RWPE2 (cell line): ENCODE results near the gene SLC26A4.
"Not testable (repeated sequence)": the region's sequence is repeated elsewhere in the genome, so short reads cannot be mapped to it uniquely, and the experiment has no call there.

Experiments used
- ATAC-seq: fragments of 200-7000 bp; cut with Tn5 transposase; 3 replicates; pipeline ENCODE4 v1.9.1; 2021; ENCODE audit warnings: low read depth
- DNase-seq: peaks from one replicate; pipeline ENCODE4 v3.0.0-alpha.2; 2020; ENCODE audit warnings: low spot score
- H3K27ac ChIP-seq: fragments of 450-650 bp; 2 replicates; pipeline ENCODE4 v1.5.1; 2017; ENCODE audit warnings: mild to moderate bottlenecking; ENCODE audit not compliant: poor library complexity, severe bottlenecking
- H3K27me3 ChIP-seq: fragments of 250-450 bp; sonication (Bioruptor Pico); 2 replicates; pipeline ENCODE4 v1.5.1; 2021; ENCODE audit warnings: mild to moderate bottlenecking, moderate library complexity; ENCODE audit not compliant: insufficient read depth, poor library complexity, severe bottlenecking
- H3K36me3 ChIP-seq: fragments of 250-450 bp; sonication (Bioruptor Pico); 2 replicates; pipeline ENCODE4 v1.5.1; 2020; ENCODE audit warnings: low read depth, mild to moderate bottlenecking, moderate library complexity
- H3K4me1 ChIP-seq: fragments of 250-450 bp; sonication (Bioruptor Pico); 2 replicates; pipeline ENCODE4 v1.5.1; 2021; ENCODE audit warnings: mild to moderate bottlenecking, moderate library complexity; ENCODE audit not compliant: insufficient read depth, poor library complexity, severe bottlenecking
- H3K4me3 ChIP-seq: fragments of 250-450 bp; sonication (Bioruptor Pico); 2 replicates; pipeline ENCODE4 v1.5.1; 2021; ENCODE audit warnings: mild to moderate bottlenecking, moderate library complexity; ENCODE audit not compliant: severe bottlenecking
- H3K9me3 ChIP-seq: fragments of 250-450 bp; sonication (Bioruptor Pico); 2 replicates; pipeline ENCODE4 v1.5.1; 2021; ENCODE audit warnings: mild to moderate bottlenecking, moderate library complexity; ENCODE audit not compliant: severe bottlenecking
- TF ChIP-seq, protein P1 (sequence below): fragments of 450-650 bp; IDR thresholded peaks from one replicate; pipeline ENCODE4 v1.5.1; 2017; ENCODE audit warnings: mild to moderate bottlenecking, moderate library complexity; ENCODE audit not compliant: poor library complexity, severe bottlenecking

SLC26A4 gene

DNA sequence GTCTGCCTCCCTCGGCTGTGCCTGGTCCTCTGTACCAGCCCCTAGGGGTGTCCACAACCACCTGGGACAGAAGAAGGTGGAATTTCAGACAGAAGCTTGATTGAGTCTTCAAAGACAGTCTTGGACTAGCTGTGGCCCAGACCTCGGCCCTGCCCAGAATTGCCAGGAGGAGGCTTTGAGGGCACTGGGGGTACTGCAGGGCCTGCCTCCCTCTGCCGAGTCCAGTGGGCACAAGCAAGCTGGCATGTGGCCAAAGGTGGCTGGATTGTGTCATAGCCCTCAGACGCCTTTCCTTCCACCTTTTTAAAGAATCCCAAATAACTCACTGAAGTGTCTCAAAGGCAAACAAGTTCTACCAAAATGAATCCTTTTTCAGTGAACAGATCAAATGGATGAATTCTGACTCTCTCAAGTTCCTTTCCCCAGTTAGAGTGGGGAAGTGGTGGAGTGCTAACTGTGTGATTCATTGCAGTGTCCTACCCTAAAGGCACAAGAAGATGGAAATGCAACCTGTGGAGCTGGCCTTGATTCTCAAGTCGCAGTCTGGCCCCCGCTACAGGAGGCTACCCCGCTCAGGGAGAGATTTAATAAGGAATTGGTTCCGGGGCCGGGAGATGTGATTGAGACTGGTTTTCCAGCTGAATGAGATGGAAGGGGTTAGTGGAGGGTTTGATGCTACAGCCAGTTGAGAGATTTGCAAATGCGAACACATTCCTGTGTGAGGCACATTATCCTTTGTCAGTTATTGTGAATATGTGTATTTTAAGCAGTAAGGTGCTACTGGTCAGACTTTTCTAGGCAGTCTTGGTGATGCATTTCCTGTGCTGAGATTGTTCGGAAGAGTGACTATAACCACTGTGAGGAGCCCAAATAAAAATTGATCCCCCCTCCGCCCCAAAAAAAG, 28.8 kb upstream of the SLC26A4 start:
- H3K4me3 ChIP-seq, result no peak overlapping the region
- no peak overlapping the region for H3K27ac ChIP-seq
- DNase-seq (no peak), ATAC-seq (no peak)
- H3K4me1 ChIP-seq, result no peaks in the 10 kb centered on the region
- no peaks in the 10 kb centered on the region for H3K27me3 ChIP-seq
- H3K9me3 ChIP-seq, result no peaks in the 10 kb centered on the region
- no peaks in the 10 kb centered on the region for H3K36me3 ChIP-seq
- TF ChIP-seq, protein P1, sequence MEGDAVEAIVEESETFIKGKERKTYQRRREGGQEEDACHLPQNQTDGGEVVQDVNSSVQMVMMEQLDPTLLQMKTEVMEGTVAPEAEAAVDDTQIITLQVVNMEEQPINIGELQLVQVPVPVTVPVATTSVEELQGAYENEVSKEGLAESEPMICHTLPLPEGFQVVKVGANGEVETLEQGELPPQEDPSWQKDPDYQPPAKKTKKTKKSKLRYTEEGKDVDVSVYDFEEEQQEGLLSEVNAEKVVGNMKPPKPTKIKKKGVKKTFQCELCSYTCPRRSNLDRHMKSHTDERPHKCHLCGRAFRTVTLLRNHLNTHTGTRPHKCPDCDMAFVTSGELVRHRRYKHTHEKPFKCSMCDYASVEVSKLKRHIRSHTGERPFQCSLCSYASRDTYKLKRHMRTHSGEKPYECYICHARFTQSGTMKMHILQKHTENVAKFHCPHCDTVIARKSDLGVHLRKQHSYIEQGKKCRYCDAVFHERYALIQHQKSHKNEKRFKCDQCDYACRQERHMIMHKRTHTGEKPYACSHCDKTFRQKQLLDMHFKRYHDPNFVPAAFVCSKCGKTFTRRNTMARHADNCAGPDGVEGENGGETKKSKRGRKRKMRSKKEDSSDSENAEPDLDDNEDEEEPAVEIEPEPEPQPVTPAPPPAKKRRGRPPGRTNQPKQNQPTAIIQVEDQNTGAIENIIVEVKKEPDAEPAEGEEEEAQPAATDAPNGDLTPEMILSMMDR, result no peak

DNA sequence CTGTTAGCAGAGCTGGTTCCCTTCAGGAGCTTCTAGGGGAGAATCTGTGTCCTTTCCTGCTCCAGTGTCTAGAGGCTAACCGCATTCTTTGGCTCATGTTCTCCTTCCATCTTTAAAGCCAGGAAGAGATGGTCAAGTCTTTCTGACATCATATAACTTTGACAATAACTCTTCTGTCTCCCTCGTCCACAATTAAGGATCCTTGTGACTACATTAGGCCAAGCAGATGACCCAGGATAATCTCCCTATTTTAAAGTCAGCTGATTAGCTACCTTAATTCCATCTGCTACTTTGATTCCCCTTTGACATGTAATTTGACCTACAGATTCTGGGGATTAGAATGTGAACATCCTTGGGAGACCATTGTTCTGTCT, 28.1 kb upstream of the SLC26A4 start:
- H3K27ac ChIP-seq, result no peak overlapping the region
- H3K4me3 ChIP-seq, result no peak overlapping the region
- ATAC-seq, result no peak
- no peaks in the 10 kb centered on the region for H3K4me1 ChIP-seq
- no peak for DNase-seq
- TF ChIP-seq, protein P1, result no peak
- no peaks in the 10 kb centered on the region for H3K36me3 ChIP-seq
- no peaks in the 10 kb centered on the region for H3K27me3 ChIP-seq
- H3K9me3 ChIP-seq, result no peaks in the 10 kb centered on the region

DNA sequence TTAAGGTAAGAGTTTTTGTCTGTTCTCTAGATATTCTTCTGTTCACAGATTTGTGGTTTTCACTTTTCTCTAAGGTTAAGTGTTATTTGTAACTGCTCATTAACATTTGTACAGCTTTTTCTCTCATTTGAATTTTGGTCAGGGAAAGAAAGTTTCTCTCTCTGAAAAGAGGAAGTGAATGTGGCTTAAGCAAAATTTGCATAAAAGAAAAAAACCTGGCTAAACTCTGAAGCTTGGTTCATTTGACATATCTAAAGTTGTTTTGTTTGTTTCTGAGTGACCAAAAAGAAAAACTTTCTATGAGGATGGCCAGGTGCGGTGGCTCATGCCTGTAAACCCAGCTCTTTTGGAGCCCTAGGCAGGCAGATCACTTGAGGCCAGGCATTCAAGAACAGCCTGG, 22.0 kb upstream of the SLC26A4 start:
- H3K4me1 ChIP-seq, result no peaks in the 10 kb centered on the region
- ATAC-seq, result no peak
- no peak overlapping the region for H3K4me3 ChIP-seq
- no peaks in the 10 kb centered on the region for H3K27me3 ChIP-seq
- no peak for DNase-seq
- no peaks in the 10 kb centered on the region for H3K9me3 ChIP-seq
- H3K27ac ChIP-seq, result no peak overlapping the region
- TF ChIP-seq, protein P1, result no peak
- H3K36me3 ChIP-seq, result no peaks in the 10 kb centered on the region

DNA sequence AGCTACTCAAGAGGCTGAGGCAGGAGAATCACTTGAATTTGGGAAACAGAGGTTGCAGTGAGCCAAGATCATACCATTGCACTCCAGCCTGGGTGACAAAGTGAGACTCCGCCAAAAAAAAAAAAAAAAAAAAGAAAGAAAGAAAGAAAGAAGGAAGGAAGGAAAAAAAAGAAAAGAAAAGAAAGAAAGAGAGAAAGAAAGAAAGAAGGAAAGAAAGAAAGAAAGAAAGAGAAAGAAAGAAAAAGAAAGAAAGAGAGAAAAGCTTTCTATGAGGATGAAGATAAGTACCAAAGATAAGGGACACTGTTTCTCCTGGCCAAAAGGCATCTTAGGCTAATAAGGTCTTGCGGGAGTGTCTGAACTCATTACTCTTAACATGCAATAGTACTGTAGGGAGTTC, 21.6 kb upstream of the SLC26A4 start:
- not testable (repeated sequence) for H3K9me3 ChIP-seq, ATAC-seq, H3K4me1 ChIP-seq, H3K4me3 ChIP-seq, DNase-seq, H3K27ac ChIP-seq, H3K36me3 ChIP-seq, H3K27me3 ChIP-seq

DNA sequence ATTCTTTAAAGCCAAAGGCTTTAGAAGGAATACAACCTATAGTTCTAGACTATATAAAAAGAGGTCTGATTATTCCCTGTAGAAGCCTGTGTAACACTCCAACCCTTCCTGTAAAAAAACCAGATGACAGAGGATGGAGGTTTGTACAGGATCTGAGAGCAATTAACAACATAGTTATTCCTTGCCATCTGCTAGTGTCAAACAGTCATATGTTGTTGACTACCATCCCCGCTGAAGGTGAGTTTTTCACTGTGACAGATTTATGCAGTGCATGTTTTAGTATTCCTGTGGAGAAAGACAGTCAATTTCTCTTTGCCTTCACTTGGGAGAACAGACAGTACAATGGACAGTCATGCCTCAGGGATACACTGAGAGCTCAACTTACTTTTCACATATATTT, 19.0 kb upstream of the SLC26A4 start:
- Histone ChIP-seq H3K27me3 (no peaks in the 10 kb centered on the region), H3K4me3 (no peak overlapping the region), H3K36me3 (no peaks in the 10 kb centered on the region), H3K9me3 (no peaks in the 10 kb centered on the region), H3K4me1 (no peaks in the 10 kb centered on the region), H3K27ac (no peak overlapping the region)
- TF ChIP-seq, protein P1, result no peak
- DNase-seq (no peak), ATAC-seq (no peak)
